Lung (tissue), 12 donors: ENCODE results near the gene TMEM190. TPM values are rescaled to one million over a fixed set of nuclear protein-coding genes. Genes with fewer than 3 reads are reported as not detected.
"Not testable (repeated sequence)": the region's sequence is repeated elsewhere in the genome, so short reads cannot be mapped to it uniquely, and the experiment has no call there.

ENCODE experiments used
- ATAC-seq: fragments of 200-7000 bp; cut with Tn5 transposase; one replicate; pipeline ENCODE4 v1.9.1; 2020; ENCODE audit warnings: moderate number of reproducible peaks; ENCODE audit not compliant: insufficient read depth, low FRiP score
- DNase-seq, 3 donors: peaks; one replicate each; pipeline ENCODE4 v3.0.0-alpha.2; 2013 to 2017
- H3K27ac ChIP-seq, 2 donors: one replicate each; pipeline ENCODE4 v1.5.1; 2013; ENCODE audit warnings: mild to moderate bottlenecking in 2 of 2, moderate library complexity in 2 of 2, control low read depth in 1 of 2, inconsistent platforms in 1 of 2, low read depth in 1 of 2, low read length in 1 of 2
- H3K27me3 ChIP-seq, 3 donors: one replicate each; pipeline ENCODE4 v1.5.1; 2013; ENCODE audit warnings: low read length in 2 of 3; ENCODE audit not compliant: control insufficient read depth in 3 of 3, insufficient read depth in 3 of 3
- H3K36me3 ChIP-seq, 4 donors: one replicate each; pipeline ENCODE4 v1.5.1; 2013; ENCODE audit warnings: low read length in 4 of 4, mild to moderate bottlenecking in 1 of 4, moderate library complexity in 1 of 4; ENCODE audit not compliant: control insufficient read depth in 4 of 4, insufficient read depth in 4 of 4
- H3K4me1 ChIP-seq, 5 donors: one replicate each; pipeline ENCODE4 v1.5.1; 2013; ENCODE audit warnings: low read length in 5 of 5, mild to moderate bottlenecking in 2 of 5, moderate library complexity in 1 of 5; ENCODE audit not compliant: control insufficient read depth in 5 of 5, insufficient read depth in 5 of 5
- H3K4me3 ChIP-seq: one replicate; pipeline ENCODE4 v1.5.1; 2013; ENCODE audit warnings: mild to moderate bottlenecking, control low read depth, moderate library complexity
- H3K9ac ChIP-seq, 2 donors: one replicate each; pipeline ENCODE4 v1.5.1; 2013; ENCODE audit warnings: low read length in 2 of 2, control low read depth in 1 of 2; ENCODE audit not compliant: insufficient read depth in 1 of 2
- H3K9me3 ChIP-seq, 4 donors: one replicate each; pipeline ENCODE4 v1.5.1; 2013; ENCODE audit warnings: low read length in 3 of 4, mild to moderate bottlenecking in 1 of 4, moderate library complexity in 1 of 4; ENCODE audit not compliant: control insufficient read depth in 4 of 4, insufficient read depth in 3 of 4
- CTCF ChIP-seq: IDR thresholded peaks from 2 replicates; pipeline ENCODE4 v1.5.1; 2012; ENCODE audit warnings: mild to moderate bottlenecking; ENCODE audit errors: control extremely low read depth, extremely low read depth
- WGBS, 2 donors: extraction: QIAGEN DNeasy Blood & Tissue Kit; methylation state at CpG; one replicate each; pipeline ENCODE4 v1.1.7; 2013; 5-methylcytosine and 5-hydroxymethylcytosine counted together
- polyA plus RNA-seq, 2 donors: library from polyadenylated mRNA; stranded (reverse); fragments of 200-250 nt; gene quantifications; one replicate each; pipeline ENCODE4 v1.2.1, GENCODE V29; 2013
- total RNA-seq, 2 donors: library from RNA; depleted of rRNA in 1 of 2; stranded (reverse); fragments of >200 nt in 1 of 2; gene quantifications; one replicate each; pipeline ENCODE4 v1.2.1, GENCODE V29; 2014 to 2021
- donor health status: control.
- donor health status: control.
- donor health status: Bipolar disorder and iron deficiency.
- donor health status: healthy.
- donor health status: DM: yes; HTN: yes; CAD: no.

TMEM190 gene
- total and polyA plus RNA-seq, 4 donors, result 14.3 to 106 (median 62.5) TPM

DNA sequence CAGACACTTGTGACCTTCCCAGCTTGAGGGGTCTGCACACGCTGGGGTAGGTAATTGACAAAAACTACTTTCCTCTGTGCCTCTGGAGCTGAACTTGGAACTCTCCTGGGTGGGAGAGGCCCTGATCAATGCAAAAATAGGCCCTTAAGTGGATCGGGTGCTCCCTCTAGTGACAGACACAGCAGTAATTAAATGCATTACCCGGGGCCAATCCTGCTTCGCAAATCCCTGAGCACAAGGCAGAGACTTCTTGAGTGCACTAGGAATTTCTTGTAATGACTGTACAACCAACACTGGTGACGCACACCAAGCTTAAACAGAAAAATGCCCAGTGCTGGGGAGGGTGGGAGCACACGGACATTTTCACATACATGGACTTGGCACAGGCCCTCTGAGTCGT, 41.6 kb downstream of the TMEM190 start:
- H3K36me3 ChIP-seq, result no peaks in the 10 kb centered on the region
- H3K9ac ChIP-seq, result no peak overlapping the region

DNA sequence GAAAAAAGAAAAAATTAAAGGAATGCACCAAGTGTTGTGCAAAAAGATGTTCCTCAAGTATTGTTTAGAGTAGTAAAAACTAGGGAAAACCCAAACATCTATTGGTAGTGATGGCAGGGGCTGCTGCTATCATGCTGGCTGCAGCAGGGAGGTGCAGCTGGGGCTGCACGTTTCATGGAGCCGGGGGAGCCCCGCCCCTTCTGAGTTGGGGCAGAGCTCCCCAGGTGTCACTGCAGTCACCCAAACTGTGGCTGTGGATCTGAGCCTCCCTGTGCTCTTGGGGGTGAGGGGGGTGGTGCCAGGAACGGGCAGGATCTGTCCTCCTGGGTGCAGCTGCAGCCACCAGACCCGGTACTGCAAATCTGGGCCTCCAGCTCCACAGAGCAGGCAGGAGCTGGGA, 42.5 kb downstream of the TMEM190 start:
- no peak for TF ChIP-seq CTCF
- Histone ChIP-seq H3K9me3 (peaks cover 0 to 6% (median 0%) of the 10 kb centered on the region in 4 donors), H3K4me3 (no peak overlapping the region), H3K27ac (no peak overlapping the region), H3K4me1 (no peaks in the 10 kb centered on the region), H3K9ac (no peak overlapping the region), H3K36me3 (no peaks in the 10 kb centered on the region), H3K27me3 (no peaks in the 10 kb centered on the region)
- 54 to 70% methylated on average over 5 of the region's 5 CpGs for WGBS, 2 donors
- ATAC-seq (no peak), DNase-seq (no peak)

More for the DNA sequence above, 41.6 kb downstream of the TMEM190 start:
- H3K27me3 ChIP-seq, result no peaks in the 10 kb centered on the region
- no peak overlapping the region for H3K27ac ChIP-seq
- ATAC-seq (peak; percentile 41), DNase-seq (peak; percentile 79 to 88 (median 83))
- peaks cover 0 to 2% (median 0%) of the 10 kb centered on the region in 4 donors for H3K9me3 ChIP-seq
- WGBS, 2 donors, result 18 to 23% methylated on average over 7 of the region's 7 CpGs
- H3K4me3 ChIP-seq, result no peak overlapping the region
- H3K4me1 ChIP-seq, result no peaks in the 10 kb centered on the region
- peak; percentile 72 for TF ChIP-seq CTCF

GRCh38 chr19:55419624-55420236, 43.1 kb downstream of the TMEM190 start:
- Histone ChIP-seq H3K9me3 (peaks cover 0 to 8% (median 0%) of the 10 kb centered on the region in 4 donors), H3K4me3 (no peak overlapping the region), H3K27me3 (no peaks in the 10 kb centered on the region), H3K36me3 (no peaks in the 10 kb centered on the region), H3K27ac (no peak overlapping the region), H3K9ac (no peak overlapping the region), H3K4me1 (no peaks in the 10 kb centered on the region)
- no peak for DNase-seq
- no peak for TF ChIP-seq CTCF
- WGBS, 2 donors, result 64 to 79% methylated on average over 5 of the region's 5 CpGs
- no peak for ATAC-seq

GRCh38 chr19:55421281-55421680, 44.7 kb downstream of the TMEM190 start:
- H3K36me3 ChIP-seq, H3K27me3 ChIP-seq, H3K27ac ChIP-seq, DNase-seq, H3K4me1 ChIP-seq, H3K9ac ChIP-seq, H3K9me3 ChIP-seq, ATAC-seq, H3K4me3 ChIP-seq: not testable (repeated sequence)
- 23 to 40% methylated on average over 4 of the region's 4 CpGs for WGBS, 2 donors
